Left renal cortex interstitium (tissue), 4 donors: ENCODE measurements around the gene RNLS. TPM values are rescaled to one million over a fixed set of nuclear protein-coding genes. Genes with fewer than 3 reads are reported as not detected.

Experiments used
- DNase-seq, 4 donors: peaks; one replicate each; pipeline ENCODE4 v3.0.0-alpha.2; 2013; ENCODE audit warnings: low read depth in 4 of 4, low spot score in 2 of 4, missing footprints in 1 of 4
- polyA plus RNA-seq, 4 donors: library from polyadenylated mRNA; unstranded; fragments of 120-200 nt; gene quantifications; one replicate each; pipeline ENCODE4 v1.2.1, GENCODE V29; 2013; ENCODE audit not compliant: insufficient read length in 4 of 4

Gene RNLS
- 10 to 100 TPM; 14.5 to 21.2 (median 15.8) TPM for polyA plus RNA-seq

GRCh38 chr10:88582806-88583583 is at the start of gene RNLS:
TSS of gene RNLS (minus strand) at chr10:88583318.
- peak; percentile 56 to 69 (median 58) for DNase-seq

- DNase-seq, result no peak
These were observed 41.7 kb upstream of the RNLS start for GRCh38 chr10:88624840-88625239.

- DNase-seq, result no peak
These were observed 40.7 kb upstream of the RNLS start for GRCh38 chr10:88623835-88624234.

- DNase-seq, result no peak
These were observed 37.3 kb upstream of the RNLS start for GRCh38 chr10:88620441-88620840.

- DNase-seq, result no peak
These were observed 35.4 kb upstream of the RNLS start for GRCh38 chr10:88618496-88618895.

GRCh38 chr10:88617772-88618300 is 34.7 kb upstream of the RNLS start:
- DNase-seq, result no peak

- DNase-seq, result no peak
These were observed 33.3 kb upstream of the RNLS start for GRCh38 chr10:88616250-88616977.

- DNase-seq, result no peak
These were observed 25.7 kb upstream of the RNLS start for GRCh38 chr10:88608780-88609179.

GRCh38 chr10:88608052-88608732 is 25.1 kb upstream of the RNLS start:
- DNase-seq, result no peak

- no peak for DNase-seq
These were observed 14.9 kb upstream of the RNLS start for GRCh38 chr10:88598055-88598454.

GRCh38 chr10:88594482-88594881 is 11.4 kb upstream of the RNLS start:
- DNase-seq, result no peak

GRCh38 chr10:88592906-88593305 is 9.8 kb upstream of the RNLS start:
- no peak for DNase-seq

- DNase-seq, result no peak
These were observed 9.3 kb upstream of the RNLS start for GRCh38 chr10:88592381-88592780.

- DNase-seq, result no peak
These were observed 3.3 kb upstream of the RNLS start, which contains the start of gene LIPJ for GRCh38 chr10:88586462-88586861. TSS of gene LIPJ (plus strand) at chr10:88586762. CDS start at chr10:88590688, 3,926 bp downstream.

GRCh38 chr10:88583584-88583957 is 453 bp upstream of the RNLS start:
- DNase-seq, result no peak

GRCh38 chr10:88582411-88582805 is 710 bp downstream of the RNLS start:
- DNase-seq, result no peak

- peak in 1 of 4 donors; percentile 27 for DNase-seq
These were observed 18.0 kb downstream of the RNLS start for GRCh38 chr10:88565072-88565471.

- no peak for DNase-seq
These were observed 21.0 kb downstream of the RNLS start for GRCh38 chr10:88562152-88562551.

- no peak for DNase-seq
These were observed 25.5 kb downstream of the RNLS start for GRCh38 chr10:88557658-88558057.

GRCh38 chr10:88557256-88557655 is 25.9 kb downstream of the RNLS start:
- no peak for DNase-seq
